UCSD-AML1 (cell line): Measurements from ENCODE around the gene ABCD3.
A peak's percentile ranks its signal among the peaks of the same experiment; 100 is the strongest.
"Not testable (repeated sequence)": the region's sequence is repeated elsewhere in the genome, so short reads cannot be mapped to it uniquely, and the experiment has no call there.

Experiments
- DNase-seq: peaks from one replicate; lab custom pipeline; 2025; ENCODE audit not compliant: unreplicated experiment; lab: John Stamatoyannopoulos, UW

ABCD3 gene

DNA sequence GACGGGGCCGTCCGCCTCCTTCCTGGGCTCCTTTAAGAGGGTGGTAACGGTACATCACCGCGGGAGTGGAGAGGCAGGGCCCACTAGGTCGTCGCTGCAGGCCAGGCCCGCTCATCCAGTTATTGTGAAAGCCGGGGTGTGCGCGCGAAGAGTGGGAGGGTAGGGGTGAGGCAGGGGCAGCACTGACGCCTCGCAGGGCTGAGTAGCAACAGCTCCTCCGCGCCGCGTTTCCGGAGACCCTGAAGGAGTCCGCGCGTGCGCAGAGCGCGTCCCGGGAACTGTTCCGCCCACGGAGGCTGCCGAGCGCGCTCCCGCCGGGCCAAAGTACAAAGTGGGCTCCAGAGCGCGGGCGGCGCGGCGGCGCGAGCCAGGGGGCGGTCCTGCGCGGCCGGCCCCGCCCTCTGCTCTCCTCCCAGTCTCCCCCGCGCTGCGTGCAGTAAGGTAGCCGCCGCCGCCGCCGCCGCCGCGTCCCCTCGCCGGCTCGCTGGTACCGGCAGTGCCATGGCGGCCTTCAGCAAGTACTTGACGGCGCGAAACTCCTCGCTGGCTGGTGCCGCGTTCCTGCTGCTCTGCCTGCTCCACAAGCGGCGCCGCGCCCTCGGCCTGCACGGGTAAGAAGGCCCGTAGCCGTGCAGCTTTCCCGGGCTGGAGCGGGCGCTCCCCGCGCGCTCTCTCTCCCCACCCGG is at the start of gene ABCD3:
ABCD3 (plus strand) TSS at position 412 of the 686 bp plus-strand sequence; CDS start at position 502, 90 bp downstream.
- peak; percentile 98 for DNase-seq

GRCh38 chr1:94372771-94373170 is 45.4 kb upstream of the ABCD3 start:
- DNase-seq: not testable (repeated sequence)

DNA sequence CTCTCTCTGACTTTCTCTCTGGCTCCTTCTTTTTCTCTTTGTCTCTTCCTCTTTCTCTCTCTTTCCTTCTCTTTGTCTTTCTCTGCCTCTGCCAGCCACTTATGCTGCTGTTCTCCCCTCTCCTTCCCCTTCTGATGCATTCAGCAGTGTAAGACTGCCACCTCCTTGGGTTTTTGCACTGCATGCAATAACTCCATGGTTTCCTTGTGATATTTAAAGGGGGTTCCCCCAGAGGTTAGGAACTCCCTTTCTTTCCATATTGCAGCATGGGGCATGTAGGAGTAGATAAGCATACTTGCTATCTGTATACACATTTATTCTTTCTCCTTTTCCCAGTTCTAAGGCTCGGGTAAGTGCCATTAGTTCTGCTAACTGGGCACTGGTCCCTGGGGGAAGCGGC is 44.9 kb upstream of the ABCD3 start:
- not testable (repeated sequence) for DNase-seq

- DNase-seq: not testable (repeated sequence)
Observed at GRCh38 chr1:94375666-94376065, 42.5 kb upstream of the ABCD3 start.

- not testable (repeated sequence) for DNase-seq
Observed at GRCh38 chr1:94378493-94378892, 39.7 kb upstream of the ABCD3 start.

DNA sequence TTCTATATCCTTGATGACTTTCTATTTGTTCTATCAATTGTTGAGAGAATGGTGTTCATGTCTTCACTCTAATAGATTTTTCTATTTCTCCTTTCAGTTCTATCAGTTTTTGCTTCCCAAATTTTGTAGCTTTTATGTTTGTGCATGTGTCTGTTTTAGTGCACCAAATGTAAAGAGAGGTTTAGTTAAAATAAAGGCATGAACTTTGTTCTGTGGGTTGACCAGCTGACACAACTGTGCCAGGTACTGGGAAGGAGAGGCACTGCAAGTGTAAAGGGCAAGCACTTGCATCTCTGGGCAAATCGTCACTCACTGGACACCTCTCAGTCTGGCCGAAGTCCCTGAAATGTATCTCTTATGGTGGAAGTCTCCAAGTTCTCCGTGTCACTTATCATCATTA is 38.6 kb upstream of the ABCD3 start:
- DNase-seq: no peak

DNA sequence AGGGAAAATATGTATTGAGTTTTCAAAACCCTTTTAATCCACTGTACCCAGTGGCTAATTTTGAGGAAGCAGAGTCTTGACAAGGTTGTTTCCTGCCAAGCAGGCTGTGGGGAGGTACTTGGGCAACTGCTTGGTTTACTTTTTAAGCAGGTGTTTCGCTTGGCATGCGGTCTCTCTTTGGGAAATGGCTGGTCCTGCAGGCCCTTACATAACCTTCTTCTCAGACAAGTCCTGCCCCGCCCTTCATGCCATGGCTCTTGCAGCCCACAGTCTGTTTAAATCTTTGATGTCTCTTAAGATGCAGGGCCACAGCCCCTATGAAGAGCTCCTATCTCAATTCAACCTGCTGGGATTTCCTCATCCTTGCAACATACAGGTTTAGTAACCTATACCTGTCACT is 36.0 kb upstream of the ABCD3 start:
- DNase-seq: peak; percentile 49

DNA sequence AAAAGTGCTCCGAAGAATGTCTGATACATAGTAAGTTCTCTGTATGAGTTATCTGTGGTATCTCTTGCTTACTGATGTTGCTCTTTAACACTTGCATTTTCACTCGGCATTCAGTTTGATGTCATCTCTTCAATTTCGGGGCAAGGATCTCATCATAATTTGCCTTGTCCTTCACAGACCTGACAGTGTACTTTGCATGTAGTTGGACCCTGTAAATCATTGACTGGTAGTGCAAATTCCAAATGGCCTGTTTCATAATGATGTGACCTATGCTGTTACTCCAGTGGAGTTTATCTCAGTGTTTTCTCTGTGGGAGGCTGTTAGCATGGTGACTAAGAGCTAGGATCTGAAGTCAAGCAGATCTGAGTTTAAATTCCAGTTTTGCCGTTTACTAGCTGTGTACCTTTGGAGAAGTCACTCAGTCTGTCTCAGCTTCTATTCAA is 34.2 kb upstream of the ABCD3 start:
- DNase-seq: no peak

GRCh38 chr1:94384485-94385265 is 33.5 kb upstream of the ABCD3 start:
- peak; percentile 47 for DNase-seq

DNA sequence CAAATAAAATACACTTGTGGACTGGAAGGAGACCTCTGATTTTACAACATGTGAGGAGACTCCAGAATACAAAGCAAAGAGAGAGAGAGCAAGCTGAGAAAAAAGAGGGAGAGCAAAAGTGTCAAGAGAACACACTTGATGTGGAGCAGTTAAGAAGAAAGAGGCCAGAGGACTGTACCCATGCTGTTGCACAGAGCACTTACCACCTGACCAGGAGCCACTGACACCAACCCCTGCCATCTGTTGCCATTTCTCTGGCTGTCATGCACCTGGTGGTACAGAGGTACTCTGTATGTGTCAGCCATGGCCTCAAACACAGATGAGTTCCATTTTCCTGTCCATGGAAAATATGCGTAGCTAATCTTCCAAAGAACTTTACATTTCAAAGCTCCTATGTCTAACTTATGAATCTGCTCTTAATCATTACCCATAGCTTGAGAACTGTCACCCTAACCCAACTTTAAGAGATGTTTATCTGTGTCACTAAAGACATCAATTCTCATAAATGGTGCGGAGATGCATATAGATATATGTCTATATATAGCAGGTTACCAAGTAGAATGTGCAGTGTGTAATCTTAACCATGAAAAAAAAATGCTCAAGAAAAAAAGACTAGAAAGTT is 32.8 kb upstream of the ABCD3 start:
- no peak for DNase-seq

DNA sequence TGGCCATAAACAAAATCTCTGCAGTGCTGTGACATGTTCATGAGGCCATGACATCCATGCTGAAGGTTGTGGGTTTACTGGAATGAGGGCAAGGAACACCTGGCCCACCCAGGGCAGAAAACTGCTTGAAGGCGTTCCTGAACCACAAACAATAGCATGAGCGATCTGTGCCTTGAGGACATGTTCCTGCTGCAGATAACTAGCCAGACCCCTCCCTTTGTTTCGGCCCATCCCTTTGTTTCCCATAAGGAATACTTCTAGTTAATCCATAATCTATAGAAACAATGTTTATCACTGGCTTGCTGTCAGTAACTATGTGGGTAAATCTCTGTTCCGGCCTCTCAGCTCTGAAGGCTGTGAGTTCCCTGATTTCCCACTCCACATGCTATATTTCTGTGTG is 28.9 kb upstream of the ABCD3 start:
- DNase-seq: no peak

DNA sequence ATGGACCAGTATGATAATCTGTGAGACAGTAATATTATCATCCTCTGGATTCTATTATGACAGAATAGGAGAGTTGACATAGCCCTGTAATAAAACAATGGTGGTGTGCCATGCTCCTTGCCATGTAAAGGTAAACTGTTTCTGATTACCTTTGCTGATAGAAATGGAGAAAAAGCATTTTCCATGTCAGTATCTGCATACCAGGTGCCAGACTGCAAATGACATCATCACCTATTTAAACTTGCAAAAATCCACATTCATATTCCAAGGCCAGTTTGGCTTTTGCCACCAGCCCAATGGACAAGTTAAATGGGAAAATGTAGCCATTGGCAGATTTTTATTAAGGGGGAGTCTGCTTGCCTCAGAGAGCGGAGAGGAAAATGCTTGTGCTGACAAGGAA is 23.9 kb upstream of the ABCD3 start:
- no peak for DNase-seq

- DNase-seq: no peak
Observed at GRCh38 chr1:94395231-94395630, 23.0 kb upstream of the ABCD3 start.

DNA sequence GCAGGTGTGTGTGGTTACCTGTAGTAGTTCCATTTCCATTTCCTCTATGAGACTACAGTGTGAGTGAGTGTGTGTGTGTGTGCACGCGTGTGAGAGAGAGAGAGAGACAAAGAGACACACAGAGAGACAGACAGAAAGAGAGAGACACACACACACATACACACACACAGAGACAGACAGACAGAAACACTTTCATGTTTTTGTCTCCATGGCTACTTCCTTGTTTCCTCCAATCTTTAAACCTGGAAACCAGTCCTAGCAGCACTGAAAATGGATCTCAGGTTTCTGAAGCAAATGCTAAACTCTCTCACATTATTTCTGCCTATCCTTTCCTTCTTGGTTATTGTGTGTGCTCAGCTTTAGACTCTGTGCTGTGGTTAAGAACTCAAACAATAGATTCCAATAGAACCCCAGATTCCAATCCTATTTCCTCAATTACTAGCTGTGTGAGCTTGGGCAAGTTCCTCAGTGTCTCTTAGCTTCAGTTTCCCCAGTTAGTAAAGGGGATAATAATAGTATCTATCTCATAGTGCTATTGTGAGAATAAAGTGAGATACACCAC is 22.4 kb upstream of the ABCD3 start:
- no peak for DNase-seq

DNA sequence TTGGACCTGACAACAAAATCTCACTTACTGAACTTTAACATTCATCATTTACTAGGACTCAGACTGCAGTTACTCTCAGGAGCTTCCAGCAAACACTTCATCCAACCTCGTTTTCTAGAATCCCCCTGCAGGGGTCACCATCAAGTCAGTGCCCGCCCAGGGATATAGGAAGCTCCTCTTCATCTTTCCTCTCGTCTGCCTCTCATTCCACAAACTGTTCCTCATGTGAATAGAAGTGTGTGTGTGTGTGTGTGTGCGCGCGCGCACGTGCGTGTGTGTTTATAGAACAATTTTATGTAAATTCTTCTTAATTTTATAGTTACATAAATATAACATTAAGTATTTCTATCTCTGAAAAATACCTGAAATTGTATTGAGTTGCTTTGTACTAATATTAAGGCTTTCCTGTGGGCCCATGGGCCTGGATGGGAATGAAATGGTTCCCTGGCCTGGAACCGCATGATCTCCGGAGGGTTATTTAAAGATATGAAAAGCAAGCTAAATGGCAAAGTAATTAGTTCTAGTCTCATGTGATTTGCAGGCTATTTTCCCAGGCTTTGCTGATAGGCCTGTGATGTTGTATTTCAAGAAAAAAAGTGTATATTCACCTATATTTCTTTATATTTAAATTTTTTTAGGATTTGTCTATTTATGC is 21.7 kb upstream of the ABCD3 start:
- DNase-seq: no peak

DNA sequence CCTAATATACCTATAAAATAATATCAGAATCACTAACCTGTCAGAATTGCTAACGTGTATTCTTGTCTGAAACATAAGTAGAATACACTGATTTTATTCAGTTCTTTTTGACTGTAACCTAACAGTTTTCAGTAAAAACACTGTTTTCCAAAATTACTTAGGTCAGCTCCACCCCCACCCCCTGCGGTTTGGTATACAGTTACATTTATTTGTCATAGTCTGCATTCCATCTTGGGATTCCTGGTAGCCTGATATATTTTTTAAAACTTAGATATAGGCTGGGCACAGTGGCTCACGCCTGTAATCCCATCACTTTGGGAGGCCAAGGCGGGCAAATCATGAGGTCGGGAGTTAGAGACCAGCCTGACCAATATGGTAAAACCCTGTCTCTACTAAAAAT is 19.8 kb upstream of the ABCD3 start:
- DNase-seq: no peak

- no peak for DNase-seq
Observed at GRCh38 chr1:94399453-94399852, 18.7 kb upstream of the ABCD3 start.

- DNase-seq: no peak
Observed at GRCh38 chr1:94401206-94401605, 17.0 kb upstream of the ABCD3 start.

GRCh38 chr1:94406446-94406845 is 11.7 kb upstream of the ABCD3 start:
- no peak for DNase-seq

- no peak for DNase-seq
Observed at GRCh38 chr1:94408104-94408830, 9.9 kb upstream of the ABCD3 start.
